GOT3 (cell line): ENCODE results near the gene RAPGEF5.

Experiments
- DNase-seq: peaks from one replicate; lab custom pipeline; 2025; ENCODE audit warnings: mixed read lengths; lab: John Stamatoyannopoulos, UW

RAPGEF5 gene, protein sequence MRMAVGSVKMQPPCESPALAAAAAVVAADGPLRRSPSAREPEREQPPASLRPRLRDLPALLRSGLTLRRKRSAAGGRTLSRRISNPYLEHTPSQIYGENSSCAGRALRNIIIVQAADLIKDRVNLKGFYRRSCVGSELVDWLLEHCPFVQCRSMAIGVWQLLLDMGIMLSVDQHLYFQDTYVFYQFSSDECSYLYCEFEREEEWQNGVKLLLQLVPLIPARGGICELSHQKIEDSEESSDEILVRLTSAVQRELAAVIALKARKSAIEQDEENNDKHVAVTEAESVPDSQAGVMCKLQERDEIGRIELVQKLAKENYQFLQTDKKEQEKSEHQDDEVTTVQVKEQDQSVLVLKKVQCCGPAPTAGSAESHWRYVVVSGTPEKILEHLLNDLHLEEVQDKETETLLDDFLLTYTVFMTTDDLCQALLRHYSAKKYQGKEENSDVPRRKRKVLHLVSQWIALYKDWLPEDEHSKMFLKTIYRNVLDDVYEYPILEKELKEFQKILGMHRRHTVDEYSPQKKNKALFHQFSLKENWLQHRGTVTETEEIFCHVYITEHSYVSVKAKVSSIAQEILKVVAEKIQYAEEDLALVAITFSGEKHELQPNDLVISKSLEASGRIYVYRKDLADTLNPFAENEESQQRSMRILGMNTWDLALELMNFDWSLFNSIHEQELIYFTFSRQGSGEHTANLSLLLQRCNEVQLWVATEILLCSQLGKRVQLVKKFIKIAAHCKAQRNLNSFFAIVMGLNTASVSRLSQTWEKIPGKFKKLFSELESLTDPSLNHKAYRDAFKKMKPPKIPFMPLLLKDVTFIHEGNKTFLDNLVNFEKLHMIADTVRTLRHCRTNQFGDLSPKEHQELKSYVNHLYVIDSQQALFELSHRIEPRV

GRCh38 chr7:22356701-22357310 is at the start of gene RAPGEF5:
TSS of gene RAPGEF5 (minus strand) at chr7:22357154. CDS start at chr7:22357060, 94 bp downstream.
- DNase-seq = no peak

DNA sequence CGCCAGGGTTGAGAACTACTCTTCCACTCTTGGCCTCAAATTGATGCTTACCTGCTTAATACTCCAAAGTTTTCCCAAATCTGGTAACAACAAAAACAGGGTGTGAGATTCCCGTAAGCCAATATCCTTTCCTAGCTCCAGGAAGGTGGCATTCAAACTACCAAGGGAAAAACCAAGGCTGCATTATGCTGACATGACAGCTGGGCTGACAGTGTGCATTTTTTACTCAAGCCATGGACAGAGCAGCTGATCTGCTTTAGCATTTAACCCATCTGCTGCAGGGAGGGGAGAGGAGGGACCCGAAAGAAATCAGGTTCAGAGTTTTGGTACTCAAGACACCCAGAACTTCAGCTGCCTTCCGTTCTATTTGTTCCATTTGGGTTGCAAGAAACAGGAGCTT is 49.8 kb upstream of the RAPGEF5 start:
- no peak for DNase-seq

DNA sequence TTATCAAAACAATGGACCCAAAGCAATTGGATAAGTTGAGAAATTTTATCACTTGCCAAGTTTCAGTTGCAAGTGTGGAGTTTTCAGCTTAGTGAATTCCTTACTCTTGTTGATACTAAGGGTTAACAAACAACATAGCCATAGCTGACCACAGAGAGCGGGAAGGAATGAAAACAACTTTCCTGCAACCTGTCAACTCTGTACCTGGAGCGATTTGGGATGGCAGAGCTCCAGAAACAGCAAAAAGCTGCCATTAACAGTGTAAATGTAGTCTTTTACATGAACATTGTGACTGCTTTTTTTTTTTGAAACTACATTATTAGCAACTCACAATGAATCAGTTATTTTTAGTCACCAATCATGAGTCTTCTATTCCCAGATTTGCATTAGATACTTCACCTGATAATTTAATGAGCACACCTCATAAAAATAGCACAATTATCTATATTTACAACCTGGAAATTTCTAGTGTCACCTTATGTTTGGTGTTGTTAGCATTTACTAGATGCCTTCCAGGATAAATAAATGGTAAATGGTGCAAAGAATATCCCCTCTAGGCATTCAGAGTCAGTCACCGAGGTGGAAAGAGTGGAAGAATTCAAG is 47.6 kb upstream of the RAPGEF5 start:
- DNase-seq = no peak

GRCh38 chr7:22403344-22403743 is 46.4 kb upstream of the RAPGEF5 start:
- no peak for DNase-seq

DNA sequence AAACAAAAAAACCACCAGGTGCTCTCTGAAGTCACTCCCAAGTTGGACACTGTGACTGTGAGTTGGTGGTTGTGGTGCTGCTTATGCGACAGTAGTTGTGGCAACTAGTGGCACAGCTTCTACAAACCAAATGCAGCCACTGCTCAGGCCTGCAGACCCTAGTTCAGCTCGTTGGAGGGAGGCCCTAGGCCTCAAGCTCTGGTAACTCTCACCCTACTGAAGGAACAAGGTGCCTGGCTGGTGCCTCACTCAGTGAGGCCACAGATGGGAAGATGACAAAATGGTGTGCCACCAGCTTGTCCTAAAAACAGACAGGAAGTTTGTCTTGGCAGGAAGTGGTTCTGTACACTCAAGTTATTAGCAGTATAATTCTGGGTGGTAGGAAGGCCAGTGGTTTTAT is 45.3 kb upstream of the RAPGEF5 start:
- DNase-seq = no peak

- DNase-seq = no peak
These were observed 44.1 kb upstream of the RAPGEF5 start for GRCh38 chr7:22400936-22401553.

- no peak for DNase-seq
These were observed 43.3 kb upstream of the RAPGEF5 start for GRCh38 chr7:22400150-22400814.

DNA sequence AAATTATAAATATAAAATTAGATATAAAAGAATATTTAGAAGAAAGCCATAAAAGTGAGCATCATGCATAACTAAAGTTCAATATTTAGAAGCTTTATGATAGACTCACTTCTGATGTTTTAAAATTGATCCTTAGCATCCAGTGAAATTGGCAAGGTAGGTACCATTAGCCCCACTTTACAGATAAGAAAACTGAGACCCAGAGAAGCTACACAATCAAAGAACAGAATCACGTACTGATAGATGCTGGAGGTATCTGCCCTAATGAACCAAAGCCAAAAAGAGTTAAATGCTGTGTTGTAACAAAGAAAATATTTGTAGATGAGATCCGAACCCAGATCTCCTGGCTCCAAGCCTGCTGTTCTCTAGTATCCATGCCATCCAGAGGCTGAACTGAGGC is 42.6 kb upstream of the RAPGEF5 start:
- DNase-seq = no peak

DNA sequence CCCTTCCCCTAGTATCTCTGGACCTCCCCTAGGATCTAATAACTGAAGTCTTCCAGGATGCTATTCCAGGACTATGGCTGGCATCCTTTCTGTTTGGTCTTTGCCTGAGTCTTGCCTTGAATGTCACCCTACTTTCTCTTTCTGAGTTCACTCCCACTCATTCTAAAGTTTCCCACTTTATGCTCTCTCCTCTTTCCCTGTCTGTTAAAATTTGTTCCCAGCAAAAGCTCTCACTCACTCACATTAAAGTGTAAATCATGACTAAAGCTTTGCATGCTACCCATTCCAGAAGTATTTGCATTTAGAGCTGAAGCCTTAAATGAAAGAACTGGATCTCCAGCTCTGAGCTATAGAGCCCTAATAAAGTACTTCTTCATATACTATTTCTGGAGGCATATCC is 42.1 kb upstream of the RAPGEF5 start:
- DNase-seq = no peak

GRCh38 chr7:22397981-22398380 is 41.0 kb upstream of the RAPGEF5 start:
- DNase-seq = no peak

- DNase-seq = no peak
These were observed 38.3 kb upstream of the RAPGEF5 start for GRCh38 chr7:22395222-22395621.

- no peak for DNase-seq
These were observed 37.8 kb upstream of the RAPGEF5 start for GRCh38 chr7:22394739-22395138.

DNA sequence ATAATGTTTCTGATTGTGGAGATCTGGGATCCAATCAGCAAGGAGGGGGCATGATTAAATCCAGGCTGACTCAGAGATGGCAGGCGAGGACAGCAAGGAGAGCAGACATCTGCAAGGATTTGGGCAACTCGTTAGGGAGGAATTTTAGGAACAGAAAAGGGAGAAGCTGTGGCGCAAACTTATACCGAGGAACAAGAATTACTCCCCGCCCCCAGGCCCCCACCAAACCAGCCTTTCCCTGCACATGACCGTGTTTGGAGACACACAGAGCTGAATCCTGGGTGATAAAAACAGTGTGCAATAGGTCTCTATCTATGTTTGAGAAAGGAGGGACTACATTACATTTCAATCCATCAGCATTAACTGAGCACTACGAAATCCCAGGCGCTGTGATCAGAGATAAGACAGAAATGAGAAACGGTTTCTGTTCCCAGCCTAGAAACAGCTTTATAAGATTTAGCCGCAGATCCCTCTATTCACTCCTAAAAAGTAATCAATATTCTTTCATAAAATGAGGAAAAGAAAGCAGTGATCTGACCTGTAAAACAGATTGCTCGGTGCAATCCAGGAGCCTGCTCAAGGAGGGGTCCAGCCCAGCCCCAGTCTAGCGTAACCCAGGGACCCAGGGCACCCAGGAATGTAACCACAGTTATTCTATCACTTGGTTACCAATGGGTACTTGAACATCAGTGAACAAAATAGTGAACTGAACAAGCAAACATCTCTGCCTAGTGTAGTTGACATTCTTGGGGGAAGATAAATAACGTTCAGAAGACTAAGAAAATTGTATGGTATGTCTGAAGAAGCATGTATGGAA is 37.2 kb upstream of the RAPGEF5 start:
- no peak for DNase-seq

- DNase-seq = no peak
These were observed 33.6 kb upstream of the RAPGEF5 start for GRCh38 chr7:22390516-22390915.

DNA sequence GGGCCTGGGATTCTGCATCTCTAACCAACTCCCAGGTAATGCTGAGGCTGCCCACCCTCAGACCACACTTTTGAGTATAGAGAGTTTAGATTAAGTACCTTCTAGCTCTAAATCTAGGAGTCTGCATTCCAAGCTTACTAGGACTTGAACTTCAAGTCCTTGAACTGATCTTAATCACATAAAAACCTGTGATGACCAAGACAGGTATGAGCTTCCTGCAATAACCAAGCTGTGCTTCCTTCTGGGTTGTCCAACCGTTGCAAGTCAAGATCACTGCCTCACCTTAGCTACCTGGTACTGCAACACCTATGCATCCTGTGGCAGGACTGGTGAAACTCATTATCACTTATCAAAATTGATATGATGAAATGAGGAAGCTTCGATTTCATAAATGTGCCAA is 32.9 kb upstream of the RAPGEF5 start:
- DNase-seq = no peak

DNA sequence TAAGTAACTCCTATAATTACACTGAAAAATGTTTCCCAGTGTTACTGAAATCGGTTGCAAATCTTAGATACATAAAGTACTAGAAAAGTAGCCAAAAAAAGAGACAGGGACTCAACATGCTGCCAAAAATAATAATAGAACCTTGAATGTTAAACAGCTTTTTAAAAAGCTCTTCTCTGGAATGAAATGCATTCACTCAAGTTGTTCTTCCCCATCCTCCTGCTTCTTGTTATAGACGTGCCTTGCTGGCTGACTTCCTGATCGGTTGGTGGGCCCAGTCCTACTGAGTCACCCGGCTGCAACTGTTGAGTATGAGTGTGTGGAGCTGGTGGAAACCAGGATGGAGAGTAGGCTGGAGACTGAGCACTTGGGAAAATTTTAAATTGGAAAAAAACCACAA is 30.6 kb upstream of the RAPGEF5 start:
- DNase-seq = no peak

DNA sequence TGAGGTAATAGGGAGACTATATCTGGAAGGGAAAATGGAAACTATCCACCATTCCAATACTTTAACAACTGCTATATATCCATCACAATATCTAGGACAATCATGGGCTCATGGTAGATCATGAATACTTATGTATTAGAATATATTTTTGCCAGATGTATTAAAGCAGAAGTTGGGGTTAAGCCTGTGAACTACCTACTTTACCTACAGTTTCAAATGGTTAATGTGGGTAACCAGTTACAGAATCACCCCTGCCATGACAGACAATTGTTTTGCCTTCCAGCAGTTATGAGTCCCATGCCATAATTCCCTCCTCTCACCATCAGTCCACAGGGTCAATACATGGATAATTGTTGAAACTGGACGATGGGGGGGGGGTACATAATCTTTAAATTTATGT is 29.9 kb upstream of the RAPGEF5 start:
- DNase-seq = no peak

GRCh38 chr7:22386206-22386858 is 29.4 kb upstream of the RAPGEF5 start:
- no peak for DNase-seq

DNA sequence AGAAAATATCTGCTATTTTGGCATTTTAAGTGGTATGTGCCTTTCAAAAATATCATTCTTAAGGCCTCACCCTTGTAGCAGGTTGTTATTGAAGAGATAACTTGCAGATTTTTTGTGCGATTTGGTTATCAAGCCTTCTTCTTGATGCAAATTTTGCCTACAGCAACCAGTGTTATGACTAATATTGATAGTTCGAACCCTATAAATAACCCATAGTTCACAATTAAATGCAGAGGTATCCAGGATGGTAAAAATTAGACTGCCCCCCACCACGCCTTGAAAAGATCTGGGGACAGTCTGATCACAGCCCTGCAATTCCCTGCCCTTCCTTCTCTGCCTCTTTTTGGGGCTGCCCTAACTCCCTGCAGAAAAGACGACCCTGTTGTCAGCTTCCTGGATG is 28.4 kb upstream of the RAPGEF5 start:
- DNase-seq = no peak

DNA sequence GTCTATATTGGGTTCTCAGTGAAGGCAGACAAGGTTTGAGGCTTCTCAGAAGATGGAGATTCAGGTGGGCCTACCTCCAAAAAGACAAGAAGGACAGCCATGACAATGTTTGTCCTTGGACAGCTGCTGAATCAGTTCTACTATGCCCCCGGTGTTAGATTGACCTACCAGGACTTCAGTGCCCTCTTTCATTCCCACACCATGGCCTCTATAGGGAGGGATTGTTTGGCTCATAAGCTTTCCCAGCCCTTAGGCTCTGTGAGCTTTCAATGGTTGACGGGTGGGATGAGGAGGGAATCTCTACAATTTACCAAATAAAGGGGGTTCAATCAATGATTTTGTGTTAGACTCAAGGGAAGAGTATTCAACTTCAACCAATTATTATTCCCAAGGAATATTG is 23.4 kb upstream of the RAPGEF5 start:
- DNase-seq = no peak
